ENCODE measurements around the gene FBXL14. TPM values are rescaled to one million over a fixed set of nuclear protein-coding genes. Genes with fewer than 3 reads are reported as not detected.

Gene FBXL14
- polyA plus RNA-seq, 1 of the 3 experiments (the other 2 are of a cell fraction): 11.3 TPM

- POLR2A ChIA-PET: no interaction called here
- CTCF ChIA-PET: interaction anchor here (0.8 to 4.7 kb wide), 4 partner anchors 31 to 427 kb away, joined by 3 to 33 read pairs (median 4); no protein-coding TSS in a partner anchor
Observed at GRCh38 chr12:1544996-1545700, 49.2 kb downstream of the FBXL14 start.

DNA sequence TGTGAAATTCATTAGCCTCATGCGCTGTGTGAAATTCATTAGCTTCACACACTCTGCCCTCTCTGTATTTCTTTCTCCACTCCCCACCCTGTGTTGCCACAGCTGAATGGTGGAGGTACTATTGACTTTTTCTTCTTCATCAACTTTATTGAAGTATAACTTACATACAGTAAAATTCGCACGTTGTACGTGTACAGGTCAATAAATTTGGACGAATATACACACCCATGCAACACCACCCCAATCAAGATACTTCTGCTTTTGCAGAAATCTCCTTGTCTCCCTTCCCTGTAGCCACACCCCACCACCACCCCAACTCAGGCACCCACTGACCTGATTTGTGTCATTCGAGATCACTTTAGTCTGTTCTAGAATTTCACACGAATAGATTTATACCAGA, 51.8 kb downstream of the FBXL14 start:
- no peak overlapping the region for H3K9ac ChIP-seq
- peaks cover 0 to 3% of the 10 kb centered on the region in 2 experiments for H3K36me3 ChIP-seq (replicated peaks in 1 of 2; ENCODE audit: control insufficient read depth in 1 of 2, insufficient read depth in 2 of 2, low read length in 1 of 2)
- 90% methylated on average over 7 of the region's 7 CpGs for WGBS (ENCODE audit: low lambda C conversion rate)
- ChIA-PET POLR2A (interaction anchor here (0.6 kb wide), 1 partner anchor 82 kb away, joined by 4 read pairs; no protein-coding TSS in a partner anchor), CTCF (no interaction called here)
- H3K4me3 ChIP-seq (ENCODE audit: low read depth in 2 of 2, low read length in 1 of 2): no peak overlapping the region
- no peak overlapping the region for H2AFZ ChIP-seq (ENCODE audit: low read depth)
- no peaks in the 10 kb centered on the region for H3K4me1 ChIP-seq (ENCODE audit: control insufficient read depth in 1 of 2, insufficient read depth in 2 of 2, low read depth in 1 of 2, low read length in 1 of 2)
- H3K4me2 ChIP-seq: no peak overlapping the region
- H3K79me2 ChIP-seq (ENCODE audit: insufficient read depth): peaks cover 100% of the 10 kb centered on the region
- no peaks in the 10 kb centered on the region for H3F3A ChIP-seq (replicated peaks; ENCODE audit: insufficient read depth)
- H3K9me2 ChIP-seq: no peaks in the 10 kb centered on the region
- TF ChIP-seq TAF1 (IDR thresholded peaks at IDR 0.05; ENCODE audit: borderline replicate concordance, low read depth, low read length): no peak
- TF ChIP-seq, protein P1, sequence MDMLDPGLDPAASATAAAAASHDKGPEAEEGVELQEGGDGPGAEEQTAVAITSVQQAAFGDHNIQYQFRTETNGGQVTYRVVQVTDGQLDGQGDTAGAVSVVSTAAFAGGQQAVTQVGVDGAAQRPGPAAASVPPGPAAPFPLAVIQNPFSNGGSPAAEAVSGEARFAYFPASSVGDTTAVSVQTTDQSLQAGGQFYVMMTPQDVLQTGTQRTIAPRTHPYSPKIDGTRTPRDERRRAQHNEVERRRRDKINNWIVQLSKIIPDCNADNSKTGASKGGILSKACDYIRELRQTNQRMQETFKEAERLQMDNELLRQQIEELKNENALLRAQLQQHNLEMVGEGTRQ (IDR thresholded peaks at IDR 0.05; ENCODE audit: borderline replicate concordance, low read depth, low read length): no peak
- H4K20me1 ChIP-seq (ENCODE audit: insufficient read depth): peaks cover 64% of the 10 kb centered on the region
- no peak overlapping the region for H3K27ac ChIP-seq (ENCODE audit: low read depth in 2 of 2, low read length in 1 of 2)
- no peak for DNase-seq
- H3K9me3 ChIP-seq: no peaks in the 10 kb centered on the region
- H3K27me3 ChIP-seq (ENCODE audit: insufficient read depth): no peaks in the 10 kb centered on the region

More at GRCh38 chr12:1544996-1545700, 49.2 kb downstream of the FBXL14 start:
- Histone ChIP-seq H2AFZ (ENCODE audit: low read depth) (no peak overlapping the region), H3K4me3 (ENCODE audit: low read depth in 2 of 2, low read length in 1 of 2) (no peak overlapping the region), H3K79me2 (ENCODE audit: insufficient read depth) (peaks cover 100% of the 10 kb centered on the region), H3K9me3 (no peaks in the 10 kb centered on the region), H3F3A (replicated peaks; ENCODE audit: insufficient read depth) (no peaks in the 10 kb centered on the region), H3K9ac (no peak overlapping the region), H4K20me1 (ENCODE audit: insufficient read depth) (peaks cover 51% of the 10 kb centered on the region), H3K27me3 (ENCODE audit: insufficient read depth) (no peaks in the 10 kb centered on the region), H3K4me1 (ENCODE audit: control insufficient read depth in 1 of 2, insufficient read depth in 2 of 2, low read depth in 1 of 2, low read length in 1 of 2) (no peaks in the 10 kb centered on the region), H3K9me2 (no peaks in the 10 kb centered on the region), H3K27ac (ENCODE audit: low read depth in 2 of 2, low read length in 1 of 2) (no peak overlapping the region), H3K36me3 (replicated peaks in 1 of 2; ENCODE audit: control insufficient read depth in 1 of 2, insufficient read depth in 2 of 2, low read length in 1 of 2) (peaks cover 0 to 3% of the 10 kb centered on the region in 2 experiments), H3K4me2 (no peak overlapping the region)
- DNase-seq: no peak
- WGBS (ENCODE audit: low lambda C conversion rate): 62% methylated on average over 7 of the region's 7 CpGs
- peak; percentile 28; the same call in 1 of the 2 replicates for TF ChIP-seq SMC3 (IDR thresholded peaks at IDR 0.05; ENCODE audit: low read depth, low read length)
- TF ChIP-seq, protein P2, sequence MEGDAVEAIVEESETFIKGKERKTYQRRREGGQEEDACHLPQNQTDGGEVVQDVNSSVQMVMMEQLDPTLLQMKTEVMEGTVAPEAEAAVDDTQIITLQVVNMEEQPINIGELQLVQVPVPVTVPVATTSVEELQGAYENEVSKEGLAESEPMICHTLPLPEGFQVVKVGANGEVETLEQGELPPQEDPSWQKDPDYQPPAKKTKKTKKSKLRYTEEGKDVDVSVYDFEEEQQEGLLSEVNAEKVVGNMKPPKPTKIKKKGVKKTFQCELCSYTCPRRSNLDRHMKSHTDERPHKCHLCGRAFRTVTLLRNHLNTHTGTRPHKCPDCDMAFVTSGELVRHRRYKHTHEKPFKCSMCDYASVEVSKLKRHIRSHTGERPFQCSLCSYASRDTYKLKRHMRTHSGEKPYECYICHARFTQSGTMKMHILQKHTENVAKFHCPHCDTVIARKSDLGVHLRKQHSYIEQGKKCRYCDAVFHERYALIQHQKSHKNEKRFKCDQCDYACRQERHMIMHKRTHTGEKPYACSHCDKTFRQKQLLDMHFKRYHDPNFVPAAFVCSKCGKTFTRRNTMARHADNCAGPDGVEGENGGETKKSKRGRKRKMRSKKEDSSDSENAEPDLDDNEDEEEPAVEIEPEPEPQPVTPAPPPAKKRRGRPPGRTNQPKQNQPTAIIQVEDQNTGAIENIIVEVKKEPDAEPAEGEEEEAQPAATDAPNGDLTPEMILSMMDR (IDR thresholded peaks at IDR 0.05): peak; percentile 43
- TF ChIP-seq IRF3 (IDR thresholded peaks at IDR 0.05; ENCODE audit: low read depth, low read length): no peak
- no peak for TF ChIP-seq MXI1 (IDR thresholded peaks at IDR 0.05; ENCODE audit: low read depth, low read length)
- no peak for TF ChIP-seq PBX3 (IDR thresholded peaks at IDR 0.05)
- no peak for TF ChIP-seq GATA2 (CRISPR knock-in tag; IDR thresholded peaks at IDR 0.05)
- TF ChIP-seq RAD21 (IDR thresholded peaks at IDR 0.05; ENCODE audit: low read length): peak; percentile 61
